ENCODE results near the gene KCNG1. TPM values are rescaled to one million over a fixed set of nuclear protein-coding genes. Genes with fewer than 3 reads are reported as not detected.

The KCNG1 gene
- total and polyA plus RNA-seq, 2 experiments from 2014 or later, result 8.1 to 26.3 TPM

DNA sequence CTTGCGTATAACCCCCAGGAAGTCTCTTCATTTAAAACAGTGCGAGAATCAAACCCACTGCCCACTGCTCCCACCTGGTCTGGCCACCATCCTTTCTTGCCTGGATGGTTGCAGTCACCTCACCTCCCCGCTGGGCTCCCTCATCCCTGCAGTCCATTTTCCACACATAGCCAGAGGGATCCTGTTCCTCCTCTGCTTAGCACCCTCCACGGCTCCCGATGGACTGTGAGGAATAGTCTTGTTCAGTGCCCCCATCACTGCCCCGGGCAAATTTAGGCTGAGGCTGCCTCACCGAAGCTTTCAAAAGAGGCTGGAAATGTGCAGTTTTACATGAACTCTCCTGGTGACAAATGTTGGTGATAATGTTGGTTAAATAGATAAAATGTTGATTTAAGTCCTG is 17.7 kb downstream of the KCNG1 start:
- Histone ChIP-seq H3K27ac (ENCODE audit: low read depth) (no peak overlapping the region), H3K4me1 (ENCODE audit: insufficient read depth) (no peaks in the 10 kb centered on the region), H4K20me1 (replicated peaks; ENCODE audit: insufficient read depth) (no peaks in the 10 kb centered on the region), H3K79me2 (replicated peaks; ENCODE audit: insufficient read depth) (no peaks in the 10 kb centered on the region), H3K4me2 (no peak overlapping the region), H3K9me2 (ENCODE audit: insufficient read depth) (no peaks in the 10 kb centered on the region), H3F3A (replicated peaks; ENCODE audit: low read depth) (no peaks in the 10 kb centered on the region), H3K27me3 (ENCODE audit: insufficient read depth) (no peaks in the 10 kb centered on the region), H3K36me3 (ENCODE audit: insufficient read depth) (no peaks in the 10 kb centered on the region), H3K4me3 (no peak overlapping the region), H2AFZ (no peak overlapping the region)
- Mint-ChIP-seq H3K4me1 (peaks cover 3% of the 10 kb centered on the region; the same call in 2 of the 3 replicates), H3K36me3 (ENCODE audit: low read depth) (peaks cover 17% of the 10 kb centered on the region; the same call in 2 of the 3 replicates), H3K4me3 (no peak overlapping the region), H3K27ac (no peak overlapping the region), H3K27me3 (ENCODE audit: insufficient read depth, low read depth, poor library complexity) (peaks cover 5% of the 10 kb centered on the region), H3K9me3 (no peaks in the 10 kb centered on the region)
- TF ChIP-seq EZH2 (IDR thresholded peaks at IDR 0.05; ENCODE audit: low read depth, unreplicated experiment) (no peak), STAT1 (IDR thresholded peaks at IDR 0.05; ENCODE audit: unreplicated experiment) (no peak), REST (IDR thresholded peaks at IDR 0.05; ENCODE audit: unreplicated experiment) (no peak), NANOG (IDR thresholded peaks at IDR 0.05; ENCODE audit: borderline replicate concordance) (no peak)
- ATAC-seq (no peak), DNase-seq (ENCODE audit: low spot score) (no peak)

- no peak overlapping the region for H3K27ac Mint-ChIP-seq
- no peak for TF ChIP-seq STAT1 (IDR thresholded peaks at IDR 0.05; ENCODE audit: unreplicated experiment)
- TF ChIP-seq ZNF114 (CRISPR knock-in tag; IDR thresholded peaks at IDR 0.05), result no peak
- TF ChIP-seq NANOG (IDR thresholded peaks at IDR 0.05; ENCODE audit: borderline replicate concordance), result no peak
- TF ChIP-seq ZNF462 (CRISPR knock-in tag; IDR thresholded peaks at IDR 0.05), result no peak
- TF ChIP-seq CREB1 (CRISPR knock-in tag; IDR thresholded peaks at IDR 0.05; ENCODE audit: low read depth), result no peak
- TF ChIP-seq JUNB (IDR thresholded peaks at IDR 0.05; ENCODE audit: unreplicated experiment), result no peak
- no peak for TF ChIP-seq ZNF331 (CRISPR knock-in tag; IDR thresholded peaks at IDR 0.05; ENCODE audit: low read depth)
- no peak for TF ChIP-seq EZH2 (IDR thresholded peaks at IDR 0.05; ENCODE audit: low read depth, unreplicated experiment)
- TF ChIP-seq, protein P1, sequence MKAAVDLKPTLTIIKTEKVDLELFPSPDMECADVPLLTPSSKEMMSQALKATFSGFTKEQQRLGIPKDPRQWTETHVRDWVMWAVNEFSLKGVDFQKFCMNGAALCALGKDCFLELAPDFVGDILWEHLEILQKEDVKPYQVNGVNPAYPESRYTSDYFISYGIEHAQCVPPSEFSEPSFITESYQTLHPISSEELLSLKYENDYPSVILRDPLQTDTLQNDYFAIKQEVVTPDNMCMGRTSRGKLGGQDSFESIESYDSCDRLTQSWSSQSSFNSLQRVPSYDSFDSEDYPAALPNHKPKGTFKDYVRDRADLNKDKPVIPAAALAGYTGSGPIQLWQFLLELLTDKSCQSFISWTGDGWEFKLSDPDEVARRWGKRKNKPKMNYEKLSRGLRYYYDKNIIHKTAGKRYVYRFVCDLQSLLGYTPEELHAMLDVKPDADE (IDR thresholded peaks at IDR 0.05), result no peak
Observed at GRCh38 chr20:51004781-51005180, 18.1 kb downstream of the KCNG1 start.

More at GRCh38 chr20:51004781-51005180, 18.1 kb downstream of the KCNG1 start:
- peaks cover 4% of the 10 kb centered on the region; the same call in 2 of the 3 replicates for H3K4me1 Mint-ChIP-seq
- H3K79me2 ChIP-seq (replicated peaks; ENCODE audit: insufficient read depth), result no peaks in the 10 kb centered on the region
- H4K20me1 ChIP-seq (replicated peaks; ENCODE audit: insufficient read depth), result no peaks in the 10 kb centered on the region
- H3K4me2 ChIP-seq, result no peak overlapping the region
- H3K27me3 ChIP-seq (ENCODE audit: insufficient read depth), result no peaks in the 10 kb centered on the region
- no peak overlapping the region for H2AFZ ChIP-seq
- no peak overlapping the region for H3K4me3 ChIP-seq
- H3K4me1 ChIP-seq (ENCODE audit: insufficient read depth), result no peaks in the 10 kb centered on the region
- DNase-seq (ENCODE audit: low spot score), result no peak
- H3K4me3 Mint-ChIP-seq, result no peak overlapping the region
- peaks cover 17% of the 10 kb centered on the region; the same call in 2 of the 3 replicates for H3K36me3 Mint-ChIP-seq (ENCODE audit: low read depth)
- no peaks in the 10 kb centered on the region for H3K36me3 ChIP-seq (ENCODE audit: insufficient read depth)
- H3K27ac ChIP-seq (ENCODE audit: low read depth), result no peak overlapping the region
- peaks cover 8% of the 10 kb centered on the region for H3K27me3 Mint-ChIP-seq (ENCODE audit: insufficient read depth, low read depth, poor library complexity)
- no peaks in the 10 kb centered on the region for H3K9me2 ChIP-seq (ENCODE audit: insufficient read depth)
- ATAC-seq, result no peak
- no peaks in the 10 kb centered on the region for H3K9me3 Mint-ChIP-seq
- no peaks in the 10 kb centered on the region for H3F3A ChIP-seq (replicated peaks; ENCODE audit: low read depth)
